Activated CD4-positive, alpha-beta T cell treated with anti-CD3 and anti-CD28 coated beads, Interleukin-2, amount 50 U/mL, for 48 hours (primary cell): ENCODE measurements around the gene RAD17.

ENCODE experiments used
- DNase-seq, 2 experiments: peaks; one replicate each; pipeline ENCODE4 v3.0.0-alpha.2; 2020

Gene RAD17

GRCh38 chr5:69462170-69462569 is 92.6 kb downstream of the RAD17 start:
- no peak for DNase-seq
